HS-5 (cell line): ENCODE data around the gene WWOX.

Source experiments
- DNase-seq: peaks from one replicate; pipeline ENCODE4 v3.0.0-alpha.2; 2012; ENCODE audit warnings: low read depth

Gene WWOX

GRCh38 chr16:79069633-79070032, 970.2 kb downstream of the WWOX start:
- DNase-seq, result no peak

GRCh38 chr16:79071424-79071823, 972.0 kb downstream of the WWOX start:
- no peak for DNase-seq

- no peak for DNase-seq
Measured at GRCh38 chr16:79072517-79072916, 973.1 kb downstream of the WWOX start.

- no peak for DNase-seq
Measured at GRCh38 chr16:79073566-79073965, 974.1 kb downstream of the WWOX start.

GRCh38 chr16:79074541-79074940, 975.1 kb downstream of the WWOX start:
- DNase-seq, result no peak

GRCh38 chr16:79074951-79075350, 975.5 kb downstream of the WWOX start:
- DNase-seq, result no peak

GRCh38 chr16:79076047-79076767, 976.8 kb downstream of the WWOX start:
- DNase-seq, result no peak

GRCh38 chr16:79077346-79077745, 977.9 kb downstream of the WWOX start:
- DNase-seq, result no peak

- no peak for DNase-seq
Measured at GRCh38 chr16:79079656-79080420, 980.4 kb downstream of the WWOX start.

GRCh38 chr16:79081297-79082066, 982.0 kb downstream of the WWOX start:
- DNase-seq, result no peak

- DNase-seq, result no peak
Measured at GRCh38 chr16:79082970-79083369, 983.5 kb downstream of the WWOX start.

GRCh38 chr16:79083508-79084299, 984.2 kb downstream of the WWOX start:
- no peak for DNase-seq

- no peak for DNase-seq
Measured at GRCh38 chr16:79088971-79089370, 989.5 kb downstream of the WWOX start.

- no peak for DNase-seq
Measured at GRCh38 chr16:79089735-79090284, 990.4 kb downstream of the WWOX start.

- DNase-seq, result no peak
Measured at GRCh38 chr16:79090966-79091365, 991.5 kb downstream of the WWOX start.

GRCh38 chr16:79092846-79093245, 993.4 kb downstream of the WWOX start:
- DNase-seq, result no peak

- DNase-seq, result no peak
Measured at GRCh38 chr16:79093554-79093967, 994.1 kb downstream of the WWOX start.

- no peak for DNase-seq
Measured at GRCh38 chr16:79096246-79096645, 996.8 kb downstream of the WWOX start.

GRCh38 chr16:79097166-79097565, 997.7 kb downstream of the WWOX start:
- no peak for DNase-seq

- no peak for DNase-seq
Measured at GRCh38 chr16:79097771-79098170, 998.3 kb downstream of the WWOX start.

GRCh38 chr16:79098907-79099306, 999.5 kb downstream of the WWOX start:
- no peak for DNase-seq

- no peak for DNase-seq
Measured at GRCh38 chr16:79099716-79100115, 1000.3 kb downstream of the WWOX start.
